ENCODE data around the gene INSR. TPM values are rescaled to one million over a fixed set of nuclear protein-coding genes. Genes with fewer than 3 reads are reported as not detected.

Gene INSR
- polyA plus RNA-seq, 3 donors, result 25.0 to 37.6 (median 31.3) TPM

GRCh38 chr19:7303470-7303869 is 9.3 kb upstream of the INSR start:
- no peak for DNase-seq

GRCh38 chr19:7301525-7301924 is 7.3 kb upstream of the INSR start:
- DNase-seq, result no peak

DNA sequence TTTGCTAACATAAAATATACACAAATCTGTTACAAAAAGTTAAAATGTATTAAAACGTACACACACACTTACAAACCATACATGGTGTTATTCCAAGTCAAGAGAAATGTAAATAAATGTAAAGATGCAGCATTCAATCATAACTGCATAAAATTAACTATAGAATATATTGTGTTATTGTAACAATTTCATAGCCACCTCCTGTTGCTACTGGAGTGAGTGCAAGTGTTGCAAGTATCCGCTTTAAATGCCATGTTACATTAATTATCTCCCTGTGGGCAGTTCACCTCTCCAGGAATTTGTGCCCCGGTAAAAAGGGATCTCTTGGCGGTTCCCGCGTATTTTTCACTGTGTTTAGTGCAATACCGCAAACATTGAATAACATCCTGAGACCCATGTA is 3.5 kb upstream of the INSR start:
- DNase-seq, result no peak

- no peak for DNase-seq
Measured at GRCh38 chr19:7295912-7296536, 1.8 kb upstream of the INSR start.

DNA sequence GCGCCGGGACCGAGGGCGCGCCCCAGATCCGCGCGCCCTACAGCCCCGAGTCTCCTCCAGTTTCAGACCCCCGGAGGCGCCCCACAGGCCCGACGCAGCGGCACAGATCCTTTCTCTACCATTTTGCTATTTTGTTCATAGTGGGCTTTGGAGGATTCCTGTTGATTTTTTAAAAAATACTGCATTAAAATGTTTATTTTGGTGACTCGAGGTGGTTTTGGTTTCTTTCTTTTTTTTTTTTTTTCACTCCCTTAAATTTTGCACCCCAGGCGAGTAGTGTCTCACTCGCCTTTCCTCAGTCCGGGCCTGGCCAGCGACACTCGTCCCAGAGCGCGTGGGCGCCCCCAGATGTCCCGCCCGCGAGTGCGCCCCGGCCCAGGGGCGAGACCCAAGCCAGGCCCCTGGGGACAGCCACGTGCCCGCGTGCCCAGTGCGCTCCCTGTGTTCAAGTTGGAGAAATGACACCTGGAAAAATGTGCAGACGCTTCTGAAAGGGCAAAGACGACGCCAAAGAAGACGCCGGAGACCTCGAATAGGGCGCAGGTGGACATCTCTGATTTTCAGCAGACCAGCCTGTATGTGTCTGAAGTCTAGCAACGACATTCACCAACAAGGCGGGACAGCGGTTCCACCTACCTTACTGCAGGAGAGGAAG is 471 bp upstream of the INSR start:
- DNase-seq, result peak; percentile 54

GRCh38 chr19:7292950-7293761 is 1.1 kb downstream of the INSR start:
- DNase-seq, result no peak

GRCh38 chr19:7292352-7292949 is 1.8 kb downstream of the INSR start:
- DNase-seq, result no peak

- no peak for DNase-seq
Measured at GRCh38 chr19:7288977-7289376, 5.2 kb downstream of the INSR start.

- no peak for DNase-seq
Measured at GRCh38 chr19:7288131-7288530, 6.1 kb downstream of the INSR start.

DNA sequence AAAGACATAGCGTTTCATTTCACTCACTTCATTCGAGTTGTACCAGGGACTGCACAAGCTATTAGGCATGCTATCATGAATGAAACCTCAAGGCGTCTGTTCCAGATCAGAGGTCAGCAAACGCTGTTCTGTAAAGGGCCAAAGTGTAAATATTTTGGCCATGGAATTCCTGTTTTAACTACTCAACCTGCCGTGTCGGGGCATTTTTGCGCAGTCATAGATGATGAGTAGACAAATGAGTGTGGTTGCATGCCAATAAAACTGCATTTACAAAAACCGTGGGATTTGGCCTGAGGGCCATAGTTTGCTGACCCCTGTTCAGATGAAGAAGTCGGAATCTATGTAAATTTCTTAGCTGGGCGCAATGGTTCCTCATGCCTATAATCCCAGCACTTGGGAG is 6.5 kb downstream of the INSR start:
- no peak for DNase-seq

DNA sequence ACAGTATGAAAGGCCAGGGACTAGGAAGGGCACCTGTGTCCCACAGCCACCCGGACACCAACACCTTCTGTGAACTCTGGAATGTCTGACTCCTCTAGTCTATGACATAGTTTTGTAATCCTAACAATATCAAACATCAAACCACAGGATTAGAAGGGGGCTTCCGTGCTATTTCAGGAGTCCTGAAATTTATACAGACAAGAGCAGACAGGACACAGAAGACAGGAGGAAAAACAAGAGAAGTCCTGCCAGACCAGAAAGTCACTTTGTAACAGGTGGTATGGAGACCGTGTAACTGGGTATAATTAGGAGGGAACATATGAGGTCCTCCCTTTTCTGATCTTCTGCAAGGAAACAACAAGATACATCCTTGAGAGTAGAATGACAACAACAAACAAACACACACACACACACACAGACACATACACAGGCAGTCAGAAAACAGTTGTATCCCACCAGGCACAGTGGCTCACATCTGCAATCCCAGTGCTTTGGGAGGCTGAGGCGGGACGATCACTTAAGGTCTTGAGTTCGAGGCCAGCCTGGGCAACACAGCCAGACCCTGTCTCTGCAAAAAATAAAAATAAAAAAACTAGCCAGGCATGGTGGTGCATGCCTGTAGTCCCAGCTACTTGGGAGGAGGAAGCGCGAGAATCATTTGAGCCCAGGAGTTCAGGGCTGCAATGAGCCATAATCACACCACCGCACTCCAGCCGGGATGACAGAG is 13.1 kb downstream of the INSR start:
- DNase-seq, result no peak

GRCh38 chr19:7272856-7273578 is 21.2 kb downstream of the INSR start:
- DNase-seq, result no peak

- DNase-seq, result no peak
Measured at GRCh38 chr19:7268705-7269098, 25.5 kb downstream of the INSR start.

- no peak for DNase-seq
Measured at GRCh38 chr19:7267792-7268704, 26.2 kb downstream of the INSR start.

- DNase-seq, result no peak
Measured at GRCh38 chr19:7266832-7267231, 27.4 kb downstream of the INSR start.

GRCh38 chr19:7265963-7266362 is 28.3 kb downstream of the INSR start:
- no peak for DNase-seq

DNA sequence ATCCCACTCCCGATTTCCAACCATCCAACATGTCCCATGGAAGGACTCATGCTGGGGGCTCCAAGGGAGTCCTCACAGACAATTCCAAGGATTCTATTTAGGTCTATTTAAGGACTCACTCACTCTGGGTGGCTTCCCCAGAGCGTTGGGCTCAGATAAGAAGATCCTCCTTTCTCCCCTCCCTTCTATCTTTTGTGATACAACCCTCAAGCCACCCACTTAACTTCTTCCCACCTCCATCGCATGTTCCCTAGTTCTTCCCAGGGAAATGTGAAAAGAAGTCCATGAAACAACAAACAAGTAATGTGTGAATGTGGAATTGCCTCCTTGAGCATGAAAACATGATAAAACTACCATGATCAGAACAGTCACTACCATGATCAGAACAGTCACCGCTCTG is 29.4 kb downstream of the INSR start:
- no peak for DNase-seq

DNA sequence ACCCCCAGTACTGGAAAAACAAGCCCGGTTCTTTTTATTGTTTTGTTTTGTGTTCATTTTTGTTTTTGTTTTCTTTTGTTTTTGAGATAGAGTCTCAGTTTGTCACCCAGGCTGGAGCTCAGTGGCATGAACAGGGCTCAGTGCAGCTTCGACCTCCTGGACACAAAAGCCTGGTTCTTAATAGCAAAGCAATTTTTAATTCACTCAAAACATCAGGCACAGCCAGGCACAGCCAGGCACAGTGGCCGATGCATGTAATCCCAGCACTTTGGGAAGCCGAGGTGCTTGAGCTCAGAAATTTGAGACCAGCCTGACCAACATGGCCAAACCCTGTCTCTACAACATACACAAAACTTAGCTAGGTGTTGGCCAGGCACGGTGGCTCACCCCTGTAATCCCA is 30.7 kb downstream of the INSR start:
- DNase-seq, result no peak

DNA sequence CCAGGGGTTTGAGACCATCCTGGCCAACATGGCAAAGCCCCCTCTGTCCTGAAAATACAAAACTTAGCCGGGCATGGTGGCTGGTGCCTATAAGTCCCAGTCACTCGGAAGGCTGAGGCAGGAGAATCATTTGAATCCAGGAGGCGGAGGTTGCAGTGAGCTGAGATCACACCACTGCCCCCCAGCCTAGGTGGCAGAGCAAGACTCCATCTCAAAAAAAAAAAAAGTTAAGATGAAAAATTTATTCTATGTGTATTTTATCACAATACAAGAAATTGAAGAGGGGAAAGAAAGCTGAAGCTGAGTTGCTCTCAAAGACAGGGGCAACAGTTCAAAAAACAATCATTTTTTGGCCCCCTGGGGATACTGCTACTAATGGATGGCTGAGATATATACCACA is 31.1 kb downstream of the INSR start:
- DNase-seq, result no peak

GRCh38 chr19:7262470-7262869 is 31.7 kb downstream of the INSR start:
- DNase-seq, result no peak
